ENCODE measurements around the gene ATXN7L2. TPM values are rescaled to one million over a fixed set of nuclear protein-coding genes. Genes with fewer than 3 reads are reported as not detected.

Gene ATXN7L2
- total and polyA plus RNA-seq, 10 of the 15 experiments (the other 5 are each of a cell fraction or from before 2014, with no cell fraction given) = 0.27 to 7.4 (median 4.9) TPM

DNA sequence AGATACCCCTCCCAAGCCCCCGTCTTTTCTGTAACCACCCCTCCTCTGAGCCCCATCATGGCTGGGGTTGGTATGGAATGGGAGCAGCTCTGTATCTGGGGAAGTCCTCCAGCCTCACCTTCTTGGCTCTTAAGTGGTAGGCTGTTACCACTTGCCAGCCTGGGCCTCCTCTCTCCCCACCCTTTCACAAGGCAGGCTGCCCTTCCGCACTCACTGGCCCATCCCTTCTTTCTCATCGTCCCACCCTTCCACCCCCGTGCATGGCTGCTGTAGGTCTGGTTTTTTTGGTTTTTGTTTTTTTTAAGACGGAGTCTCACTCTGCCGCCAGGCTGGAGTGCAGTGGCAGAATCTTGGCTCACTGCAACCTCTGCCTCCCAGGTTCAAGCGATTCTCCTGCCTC lies 15.4 kb downstream of the ATXN7L2 start:
- in situ Hi-C loops (cut with MboI) = no loop called here
- SMC1A ChIA-PET (ENCODE audit: uncharacterized antibody, unreplicated experiment) = interaction anchor here (0.7 to 14.4 kb wide), 5 partner anchors 8 to 399 kb away, joined by 3 to 431 read pairs (median 3); no protein-coding TSS in a partner anchor
- no peaks in the 10 kb centered on the region for H3K9me3 ChIP-seq (replicated peaks; ENCODE audit: control insufficient read depth, insufficient read depth, low read length)
- CTCF ChIA-PET = interaction anchor here (0.6 to 26.7 kb wide), 15 partner anchors 9 to 369 kb away, joined by 3 to 1280 read pairs (median 4); partner anchors contain the start of genes AMIGO1, GPR61 and GSTM1
- peaks cover 4% of the 10 kb centered on the region for H3K4me1 ChIP-seq (ENCODE audit: control insufficient read depth, insufficient read depth, low read length)
- POLR2A ChIA-PET = interaction anchor here (0.6 to 2.4 kb wide), 6 partner anchors 13 to 74 kb away, joined by 3 to 10 read pairs (median 4); no protein-coding TSS in a partner anchor
- no peak overlapping the region for H3K4me2 ChIP-seq (ENCODE audit: control insufficient read depth, insufficient read depth)
- intact Hi-C loops (cut with micrococcal nuclease; ENCODE audit: unreplicated experiment) = no loop called here
- TF ChIP-seq SREBF1 (IDR thresholded peaks at IDR 0.05; ENCODE audit: low read length) (no peak), MEF2B (IDR thresholded peaks at IDR 0.05; ENCODE audit: partially characterized antibody, poor library complexity, severe bottlenecking) (no peak), TBL1XR1 (IDR thresholded peaks at IDR 0.05; ENCODE audit: low read depth, low read length) (no peak), CEBPB (IDR thresholded peaks at IDR 0.05; ENCODE audit: borderline replicate concordance in 1 of 2, low read depth in 2 of 2, low read length in 2 of 2) (no peak), BHLHE40 (IDR thresholded peaks at IDR 0.05; ENCODE audit: borderline replicate concordance in 1 of 2, low read depth in 2 of 2, low read length in 1 of 2) (no peak), POU2F2 (IDR thresholded peaks at IDR 0.05; ENCODE audit: borderline replicate concordance, low read depth, low read length) (no peak), KAT2A (conservative IDR thresholded peaks at IDR 0.05; ENCODE audit: control insufficient read depth, low read depth, low read length) (no peak), PAX5 (IDR thresholded peaks at IDR 0.05; ENCODE audit: borderline replicate concordance, low read depth, low read length) (no peak), ZNF384 (IDR thresholded peaks at IDR 0.05; ENCODE audit: borderline replicate concordance, low read depth, low read length) (no peak), ZNF622 (IDR thresholded peaks at IDR 0.05) (no peak), RAD21 (IDR thresholded peaks at IDR 0.05; ENCODE audit: insufficient read depth, low read depth, low read length) (no peak), GABPA (IDR thresholded peaks at IDR 0.05; ENCODE audit: low read depth) (no peak), STAT3 (IDR thresholded peaks at IDR 0.05; ENCODE audit: low read depth, low read length) (no peak), MYB (IDR thresholded peaks at IDR 0.05; ENCODE audit: borderline replicate concordance, low read depth, low read length) (no peak), RCOR1 (conservative IDR thresholded peaks at IDR 0.05; ENCODE audit: low read depth, low read length) (no peak)
- TF ChIP-seq, protein P1, sequence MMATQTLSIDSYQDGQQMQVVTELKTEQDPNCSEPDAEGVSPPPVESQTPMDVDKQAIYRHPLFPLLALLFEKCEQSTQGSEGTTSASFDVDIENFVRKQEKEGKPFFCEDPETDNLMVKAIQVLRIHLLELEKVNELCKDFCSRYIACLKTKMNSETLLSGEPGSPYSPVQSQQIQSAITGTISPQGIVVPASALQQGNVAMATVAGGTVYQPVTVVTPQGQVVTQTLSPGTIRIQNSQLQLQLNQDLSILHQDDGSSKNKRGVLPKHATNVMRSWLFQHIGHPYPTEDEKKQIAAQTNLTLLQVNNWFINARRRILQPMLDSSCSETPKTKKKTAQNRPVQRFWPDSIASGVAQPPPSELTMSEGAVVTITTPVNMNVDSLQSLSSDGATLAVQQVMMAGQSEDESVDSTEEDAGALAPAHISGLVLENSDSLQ (IDR thresholded peaks at IDR 0.05) = no peak
- DNase-seq (ENCODE audit: low read depth, low spot score) (no peak), ATAC-seq (no peak), FAIRE-seq (no peak)
- RAD21 ChIA-PET (ENCODE audit: unreplicated experiment) = interaction anchor here (0.7 to 13.4 kb wide), 7 partner anchors 9 to 73 kb away, joined by 3 to 422 read pairs (median 4); no protein-coding TSS in a partner anchor
- no peak overlapping the region for H3K27ac ChIP-seq (ENCODE audit: control insufficient read depth, insufficient read depth)
- WGBS (ENCODE audit: insufficient coverage, insufficient replicate concordance, low lambda C conversion rate, missing lambda C conversion rate) = 80% methylated on average over 7 of the region's 7 CpGs
- H3K9ac ChIP-seq (ENCODE audit: control insufficient read depth, insufficient read depth, low read length) = no peak overlapping the region
- peaks cover 7 to 20% of the 10 kb centered on the region in 2 experiments; a peak in 3 of 4 replicates for H3K36me3 ChIP-seq (ENCODE audit: control insufficient read depth in 2 of 2, insufficient read depth in 2 of 2, low read length in 1 of 2)
- no peak overlapping the region for H3K4me3 ChIP-seq
- H3K27me3 ChIP-seq (replicated peaks in 1 of 2; ENCODE audit: control insufficient read depth in 2 of 2, insufficient read depth in 2 of 2, low read length in 1 of 2) = no peaks in the 10 kb centered on the region
- no peak overlapping the region for H2AFZ ChIP-seq (ENCODE audit: control insufficient read depth, low read depth, low read length)
- BruUV-seq (replicated peaks) = no TSS peak
- peaks cover 9% of the 10 kb centered on the region for H3K79me2 ChIP-seq (ENCODE audit: control insufficient read depth, insufficient read depth, low read length)
- H4K20me1 ChIP-seq (ENCODE audit: control insufficient read depth, insufficient read depth) = peaks cover 4% of the 10 kb centered on the region; the same call in 1 of the 2 replicates

Measured in GM12878 (cell line).